Stimulated activated CD8-positive, alpha-beta memory T cell treated with anti-CD3 and anti-CD28 coated beads, Interleukin-2, amount 100 ng/mL, for 1 hour (primary cell): ENCODE data around the gene CD37.
"Not testable (repeated sequence)": the region's sequence is repeated elsewhere in the genome, so short reads cannot be mapped to it uniquely, and the experiment has no call there.

Experiments used
- DNase-seq, 2 donors: peaks; one replicate each; pipeline ENCODE4 v3.0.0-alpha.2; 2020; ENCODE audit warnings: low read depth in 2 of 2

Gene CD37

GRCh38 chr19:49328741-49329140 lies 6.5 kb upstream of the CD37 start:
- no peak for DNase-seq

- DNase-seq, result not testable (repeated sequence)
Observed at GRCh38 chr19:49331187-49331586, 4.0 kb upstream of the CD37 start.

GRCh38 chr19:49331616-49332055 lies 3.6 kb upstream of the CD37 start:
- DNase-seq, result peak in 1 of 2 donors; percentile 31

GRCh38 chr19:49332691-49333417 lies 2.4 kb upstream of the CD37 start:
- DNase-seq, result not testable (repeated sequence)

DNA sequence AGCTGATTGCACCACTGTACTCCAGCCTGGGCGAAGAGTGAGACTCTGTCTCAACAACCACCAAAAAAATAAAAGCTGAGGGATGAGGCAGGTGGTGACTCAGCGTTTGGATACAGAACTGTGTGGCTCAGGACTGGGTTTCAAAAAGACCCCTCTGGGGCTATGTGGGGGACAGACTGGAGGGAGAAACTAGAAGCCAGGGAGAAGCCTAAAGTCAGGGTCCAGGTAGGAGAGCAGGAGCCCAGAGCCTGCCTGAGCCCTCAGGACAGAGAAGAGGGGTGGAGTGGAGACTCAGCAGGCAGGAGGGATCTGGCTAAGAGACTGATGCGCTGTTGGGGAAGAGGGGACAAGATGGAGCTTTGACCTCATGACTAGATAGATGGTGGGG lies 1.8 kb upstream of the CD37 start:
- DNase-seq, result no peak

DNA sequence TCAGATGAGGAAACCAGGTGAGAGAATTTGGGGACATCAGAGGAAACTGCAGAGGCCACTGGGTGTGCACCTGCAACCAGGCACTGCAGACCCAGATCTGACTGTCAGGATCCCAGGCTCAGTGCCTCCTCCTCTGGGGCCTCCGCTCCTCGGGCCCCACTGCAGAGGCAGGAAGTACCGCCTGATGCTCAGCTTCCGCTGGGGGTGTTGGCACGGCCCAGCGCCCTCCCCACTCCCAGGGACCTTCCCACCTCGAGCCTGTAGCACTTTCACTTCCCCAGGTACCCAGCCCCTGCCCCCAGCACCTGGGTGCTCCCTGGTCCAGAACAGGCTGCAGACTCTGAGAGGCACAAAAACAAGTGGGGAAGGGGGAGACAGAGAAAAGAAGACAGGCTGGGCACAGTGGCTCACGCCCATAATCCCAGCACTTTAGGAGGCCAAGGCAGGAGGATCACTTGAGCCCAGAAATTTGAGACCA lies 1.4 kb upstream of the CD37 start:
- peak; percentile 45 to 49 for DNase-seq

GRCh38 chr19:49335784-49336481 lies 727 bp downstream of the CD37 start:
- DNase-seq, result no peak

DNA sequence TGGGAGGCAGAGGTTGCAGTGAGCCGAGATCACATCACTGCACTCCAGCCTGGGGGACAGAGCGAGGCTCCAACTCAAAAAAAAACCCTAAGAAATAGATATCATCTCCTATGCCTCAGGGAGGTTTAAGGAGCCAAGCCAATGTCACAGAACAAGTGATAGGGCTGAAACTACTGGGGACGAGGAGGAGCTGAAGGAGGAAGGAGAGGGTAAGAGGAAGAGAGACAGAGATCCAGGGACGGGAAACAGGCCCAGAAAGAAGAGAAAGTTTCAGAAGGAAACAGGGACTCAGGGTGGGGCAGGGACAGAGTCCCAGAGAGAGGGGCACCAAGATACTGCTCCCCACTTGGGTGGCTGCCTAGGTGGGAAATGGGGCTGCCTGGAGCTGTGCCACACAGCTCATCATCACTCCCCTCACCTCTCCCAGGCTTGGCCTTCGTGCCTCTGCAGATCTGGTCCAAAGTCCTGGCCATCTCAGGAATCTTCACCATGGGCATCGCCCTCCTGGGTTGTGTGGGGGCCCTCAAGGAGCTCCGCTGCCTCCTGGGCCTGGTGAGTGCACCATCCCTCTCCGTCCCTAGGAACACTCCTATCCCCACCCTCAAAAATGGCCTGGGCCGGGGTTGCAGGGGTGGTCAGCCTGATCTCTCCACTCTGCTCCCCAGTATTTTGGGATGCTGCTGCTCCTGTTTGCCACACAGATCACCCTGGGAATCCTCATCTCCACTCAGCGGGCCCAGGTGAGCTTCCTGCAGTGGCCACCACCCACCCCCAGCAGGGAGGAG lies 1.5 kb downstream of the CD37 start:
- no peak for DNase-seq

DNA sequence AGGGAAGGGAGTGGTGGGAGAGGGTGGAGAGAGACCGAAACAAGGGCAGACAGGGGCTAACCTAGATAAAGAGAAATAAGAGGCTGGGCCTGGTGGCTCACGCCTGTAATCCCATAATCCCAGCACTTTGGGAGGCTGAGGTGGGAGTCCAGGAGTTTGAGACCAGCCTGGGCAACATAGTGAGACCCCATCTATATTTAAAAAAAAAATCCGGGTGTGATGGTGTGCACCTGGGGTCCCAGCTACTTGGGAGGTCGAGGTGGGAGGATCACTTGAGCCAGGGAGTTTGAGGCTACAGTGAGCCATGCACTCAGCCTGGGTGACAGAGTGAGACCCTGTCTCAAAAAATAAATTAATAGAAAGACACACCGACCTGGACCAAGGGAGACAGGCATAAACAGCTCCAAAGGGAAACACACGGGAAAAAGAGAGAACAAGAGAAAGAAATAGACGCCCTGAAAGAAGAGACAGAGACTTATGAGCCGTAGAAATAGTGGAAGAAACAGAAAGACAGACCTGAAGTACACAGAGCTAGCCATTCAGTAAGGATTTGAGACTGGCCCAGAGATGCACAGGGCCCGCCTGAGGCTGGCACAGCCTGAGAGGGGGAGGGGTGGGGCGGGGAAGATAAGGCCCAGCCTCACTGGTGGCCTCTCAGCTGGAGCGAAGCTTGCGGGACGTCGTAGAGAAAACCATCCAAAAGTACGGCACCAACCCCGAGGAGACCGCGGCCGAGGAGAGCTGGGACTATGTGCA lies 2.2 kb downstream of the CD37 start:
- no peak for DNase-seq

GRCh38 chr19:49338023-49338677 lies 2.9 kb downstream of the CD37 start:
- DNase-seq, result no peak

GRCh38 chr19:49338691-49339300 lies 3.6 kb downstream of the CD37 start:
- DNase-seq, result no peak

DNA sequence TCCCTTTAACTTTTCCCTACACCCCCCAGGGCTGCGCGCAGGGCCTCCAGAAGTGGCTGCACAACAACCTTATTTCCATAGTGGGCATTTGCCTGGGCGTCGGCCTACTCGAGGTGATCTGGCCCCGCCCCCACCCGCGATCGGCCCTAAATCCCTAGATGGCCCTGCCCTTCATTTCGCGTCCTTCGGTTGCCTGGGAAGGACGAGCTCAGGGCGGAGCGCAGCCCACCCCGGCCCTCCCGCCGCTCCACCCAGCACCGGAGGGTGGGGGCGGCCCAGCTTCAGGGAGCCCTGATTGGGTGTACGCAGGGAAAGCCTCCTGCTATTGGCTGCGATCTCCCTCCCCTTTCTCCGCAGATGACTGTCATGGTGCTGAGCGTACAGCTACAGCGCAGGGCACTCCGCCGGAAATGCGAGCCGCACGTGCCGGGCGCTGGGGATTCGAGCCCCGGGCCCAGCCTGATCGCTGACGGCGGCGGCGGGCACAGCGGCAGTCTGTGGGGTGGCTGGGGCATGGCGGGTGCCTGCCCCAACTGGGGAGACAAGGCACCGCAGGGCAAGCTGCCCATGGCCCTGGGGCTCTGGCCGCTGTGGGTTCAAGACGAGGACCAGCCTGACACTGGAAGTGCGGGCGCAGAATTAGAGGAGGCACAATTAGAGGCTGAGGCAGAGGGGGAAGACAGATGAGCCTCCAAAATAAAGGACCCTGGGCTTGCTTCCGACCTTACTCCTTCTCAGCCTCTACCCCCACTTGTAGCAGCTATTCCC lies 4.3 kb downstream of the CD37 start:
- no peak for DNase-seq

DNA sequence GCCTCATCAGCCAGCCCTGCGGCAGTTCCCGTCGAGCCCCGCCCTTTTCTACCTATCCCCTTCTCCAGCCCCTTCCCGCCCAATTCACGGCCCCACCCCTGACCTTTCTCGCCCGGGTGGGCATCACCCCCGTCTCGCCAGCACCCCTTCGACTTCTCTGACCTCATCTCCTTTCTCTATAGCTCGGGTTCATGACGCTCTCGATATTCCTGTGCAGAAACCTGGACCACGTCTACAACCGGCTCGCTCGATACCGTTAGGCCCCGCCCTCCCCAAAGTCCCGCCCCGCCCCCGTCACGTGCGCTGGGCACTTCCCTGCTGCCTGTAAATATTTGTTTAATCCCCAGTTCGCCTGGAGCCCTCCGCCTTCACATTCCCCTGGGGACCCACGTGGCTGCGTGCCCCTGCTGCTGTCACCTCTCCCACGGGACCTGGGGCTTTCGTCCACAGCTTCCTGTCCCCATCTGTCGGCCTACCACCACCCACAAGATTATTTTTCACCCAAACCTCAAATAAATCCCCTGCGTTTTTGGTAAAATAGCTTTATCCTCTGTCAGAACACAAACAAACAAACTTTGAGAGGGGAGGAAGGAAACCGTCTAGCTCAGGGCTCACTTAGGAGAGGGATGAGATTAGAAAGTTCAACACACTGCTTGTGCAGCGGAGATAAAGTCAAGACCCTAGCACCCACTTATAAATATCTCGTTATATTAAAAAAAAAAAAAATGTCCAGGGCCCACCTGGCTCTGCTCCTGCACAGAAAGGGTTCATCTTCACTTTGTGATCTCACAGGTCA lies 5.1 kb downstream of the CD37 start:
- no peak for DNase-seq

DNA sequence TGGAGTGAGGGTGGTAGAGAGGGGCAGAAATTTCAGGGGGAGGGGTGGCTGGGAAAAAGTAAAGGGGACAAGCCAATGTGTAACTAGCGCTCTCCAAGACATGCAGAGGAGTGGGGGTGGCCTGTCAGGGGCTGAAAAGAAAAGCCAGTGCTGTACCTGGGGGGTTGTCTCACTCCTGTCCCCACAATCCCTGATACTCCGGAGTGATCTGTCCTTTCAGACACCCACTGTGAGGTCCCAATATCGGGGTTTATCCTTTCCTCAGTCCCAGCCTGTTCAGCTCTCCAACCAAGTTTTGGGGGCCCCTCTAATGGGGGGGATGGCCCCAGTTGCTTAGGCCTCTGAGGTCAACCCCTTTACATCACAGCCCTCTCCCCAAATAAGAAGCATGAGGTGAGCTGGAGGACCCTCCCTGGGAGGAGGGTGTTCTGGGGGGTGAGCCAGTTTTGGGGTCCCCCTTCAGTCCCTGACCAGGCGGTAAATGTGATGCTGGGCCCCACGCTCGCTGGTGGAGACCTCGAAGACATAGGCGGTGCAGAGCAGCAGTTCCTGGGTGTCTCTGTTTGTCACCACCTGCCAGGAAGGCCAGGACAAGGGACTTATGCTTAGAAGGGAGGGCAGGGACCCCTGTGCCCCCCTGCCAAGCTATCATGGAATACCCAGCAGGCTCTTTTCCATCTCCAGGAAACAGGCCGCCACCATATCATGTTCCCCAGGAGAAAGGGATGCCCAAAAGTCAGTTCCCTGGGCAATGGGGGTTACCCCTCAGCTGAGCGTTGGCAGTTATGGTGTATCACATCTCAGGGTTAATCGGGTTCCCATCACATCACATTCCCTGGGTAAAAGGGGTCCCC lies 5.9 kb downstream of the CD37 start:
- DNase-seq, result no peak

DNA sequence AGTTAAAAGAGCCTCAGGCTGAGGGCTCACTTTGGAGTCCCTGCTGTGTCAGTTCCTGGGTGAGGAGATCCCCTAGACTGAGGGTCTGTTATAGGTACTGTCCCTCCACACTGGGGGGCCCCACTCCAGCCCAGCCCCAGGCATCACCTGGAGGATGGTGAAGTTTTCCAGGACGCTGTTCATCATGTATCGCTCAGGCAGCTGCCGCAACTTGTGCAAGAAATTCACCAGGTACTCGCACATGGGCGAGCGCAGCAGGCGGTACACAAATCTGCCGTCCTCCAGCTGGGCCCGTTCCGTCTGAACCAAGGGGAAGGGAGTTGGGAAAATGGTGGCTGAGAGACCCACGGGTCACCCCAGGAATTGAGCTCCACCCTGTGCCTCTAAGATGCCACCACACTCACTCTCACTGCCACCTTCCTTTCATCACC lies 7.1 kb downstream of the CD37 start:
- DNase-seq, result no peak

DNA sequence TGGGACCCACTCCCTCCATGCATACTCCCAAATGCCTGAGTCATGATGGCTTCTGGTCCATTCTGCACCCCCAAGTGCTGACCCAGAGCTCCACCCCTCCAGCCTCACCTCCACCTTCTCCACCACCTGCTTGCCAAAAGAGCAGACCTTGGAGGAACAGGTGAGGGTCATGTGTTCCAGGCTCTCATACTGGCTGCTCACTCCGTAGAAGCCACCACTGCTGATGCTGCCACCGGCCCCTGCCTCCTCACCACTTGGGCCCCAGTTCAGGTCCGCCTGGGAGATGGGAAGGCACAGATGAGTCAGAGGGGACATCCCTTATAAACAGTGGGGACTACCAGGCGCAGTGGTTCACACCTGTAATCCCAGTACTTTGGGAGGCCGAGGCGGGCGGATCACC lies 7.9 kb downstream of the CD37 start:
- DNase-seq, result no peak

DNA sequence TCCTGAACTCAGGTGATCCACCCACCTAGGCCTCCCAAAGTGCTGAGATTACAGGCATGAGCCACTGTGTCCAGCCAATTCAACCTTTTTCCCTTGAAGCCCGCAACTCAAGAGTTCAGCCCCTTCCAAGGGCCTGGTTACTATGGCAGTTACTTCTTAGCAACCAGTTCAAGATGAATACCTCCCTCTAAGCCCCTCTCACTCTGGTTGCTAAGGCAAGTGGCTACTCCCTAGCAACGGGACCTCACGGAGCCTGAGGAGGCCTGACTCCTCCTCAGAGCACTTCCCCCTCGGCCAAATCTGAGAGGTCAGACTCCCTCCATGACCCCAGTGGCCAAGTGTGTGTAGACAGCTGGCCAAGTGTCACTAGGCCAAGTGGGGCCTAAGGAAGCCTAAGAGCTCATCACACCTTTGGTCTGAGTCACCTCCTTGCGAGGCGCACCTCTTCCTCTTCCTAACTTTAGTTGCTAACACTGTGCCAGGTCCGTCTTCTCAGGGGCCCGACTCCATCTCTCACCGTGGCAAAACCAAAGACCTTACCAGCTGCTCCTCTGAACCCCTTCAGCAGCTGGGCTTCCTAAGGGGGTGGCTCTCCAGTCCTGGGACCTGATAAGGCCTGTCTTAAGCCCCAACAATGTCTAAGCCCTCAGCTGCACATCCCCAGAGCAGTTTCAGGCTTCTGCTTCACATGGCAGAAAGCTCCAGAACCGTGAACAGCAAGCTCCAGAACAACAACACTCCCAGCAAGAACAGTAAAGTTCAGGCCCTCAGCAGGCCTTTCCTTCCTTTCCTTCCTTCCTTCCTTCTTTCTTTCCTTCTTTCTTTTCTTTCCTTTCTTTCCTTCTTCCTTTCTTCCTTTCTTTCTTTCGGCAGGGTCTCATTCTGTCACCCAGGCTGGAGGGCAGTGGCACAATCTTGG lies 9.6 kb downstream of the CD37 start:
- DNase-seq, result no peak
